LHCN-M2 (cell line): ENCODE data around the gene RFX2. TPM values are rescaled to one million over a fixed set of nuclear protein-coding genes. Genes with fewer than 3 reads are reported as not detected.
"Not testable (repeated sequence)": the region's sequence is repeated elsewhere in the genome, so short reads cannot be mapped to it uniquely, and the experiment has no call there.

Source experiments
- DNase-seq: peaks from one replicate; pipeline ENCODE4 v3.0.0-alpha.2; 2012; ENCODE audit warnings: low read depth
- polyA plus RNA-seq: library from polyadenylated mRNA; unstranded; fragments of >200 nt; gene quantifications from one replicate; pipeline ENCODE4 v1.2.1, GENCODE V29; 2012; ENCODE audit warnings: missing spikeins
- total RNA-seq: library from RNA; depleted of rRNA; stranded (reverse); fragments of >200 nt; gene quantifications from 2 replicates; pipeline ENCODE4 v1.2.3, GENCODE V29; 2014; rRNA removed

The RFX2 gene
- 4.1 and 5.7 TPM in 2 replicates for total RNA-seq
- polyA plus RNA-seq, result 4.9 TPM

DNA sequence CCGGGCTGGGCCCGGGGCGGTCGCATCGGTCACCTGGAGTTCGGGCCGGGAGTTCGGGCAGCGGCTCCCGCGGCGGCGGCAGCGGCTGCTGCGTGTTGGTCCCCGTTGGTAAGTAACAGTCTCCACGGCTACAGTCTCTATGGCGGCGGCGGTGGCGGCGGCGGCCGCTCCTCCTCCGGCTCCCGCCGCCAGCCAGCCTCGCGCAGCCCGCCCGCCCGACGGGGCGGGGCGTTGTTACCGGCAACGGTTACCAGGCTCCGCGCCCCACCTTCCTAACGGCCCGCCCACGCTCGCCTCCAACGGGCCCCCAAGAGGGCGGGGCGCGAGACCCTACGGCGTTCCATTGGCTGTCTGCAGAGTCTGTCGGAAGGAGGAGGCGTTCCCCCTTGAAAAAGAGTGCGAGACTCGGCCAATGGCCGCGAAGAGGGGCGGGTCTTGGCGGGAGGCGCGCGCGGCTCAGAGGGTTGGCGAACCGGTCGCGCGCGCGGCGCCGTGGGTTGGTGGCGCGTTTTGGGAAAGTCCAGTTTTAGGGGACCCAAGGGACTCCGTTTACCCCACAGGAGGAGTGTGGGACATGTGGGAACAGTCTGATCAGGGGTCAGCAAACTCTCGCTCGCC is at the start of gene RFX2:
Gene RFX2 (minus strand): TSS at position 141 of the 618 bp plus-strand sequence. CDS start 63,004 bp downstream, outside the sequence.
- DNase-seq, result peak; percentile 98

DNA sequence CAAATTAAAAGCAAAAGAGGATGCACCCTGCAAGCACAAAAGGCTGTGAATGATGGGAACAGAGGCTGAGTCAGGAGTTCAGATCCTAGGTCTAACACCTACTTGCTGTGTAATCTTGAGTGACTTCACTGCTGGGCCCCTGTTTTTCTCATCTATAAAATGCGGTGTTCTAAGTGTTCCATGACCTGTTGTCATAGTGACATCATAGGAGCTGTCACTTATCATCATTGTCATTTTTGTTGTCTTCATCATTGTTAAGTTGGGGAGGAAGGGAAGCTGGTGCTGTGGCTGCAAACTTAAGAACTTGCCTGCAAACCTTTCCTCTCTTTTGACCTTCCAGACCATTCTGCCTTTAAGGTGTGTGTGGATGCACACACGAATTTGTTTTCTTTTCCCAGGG is 45.7 kb upstream of the RFX2 start:
- no peak for DNase-seq

DNA sequence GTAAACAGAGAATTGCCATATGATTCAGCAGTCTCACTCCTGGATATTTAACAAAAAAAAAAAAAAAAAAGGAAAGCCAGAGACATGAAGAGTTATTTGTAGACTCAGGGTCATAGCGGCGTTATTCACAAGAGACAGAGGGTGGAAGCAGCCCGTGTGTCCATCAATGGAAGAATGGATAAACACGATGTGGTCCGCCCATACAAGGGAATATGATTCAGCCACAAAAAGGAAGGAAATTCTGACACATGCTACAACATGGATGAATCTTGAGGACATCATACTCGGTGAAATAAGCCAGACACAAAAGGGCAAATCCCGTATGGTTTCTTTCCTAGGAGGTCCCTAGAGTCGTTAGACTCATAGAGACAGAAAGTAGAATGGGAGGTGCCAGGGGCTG is 40.0 kb upstream of the RFX2 start:
- DNase-seq, result no peak

DNA sequence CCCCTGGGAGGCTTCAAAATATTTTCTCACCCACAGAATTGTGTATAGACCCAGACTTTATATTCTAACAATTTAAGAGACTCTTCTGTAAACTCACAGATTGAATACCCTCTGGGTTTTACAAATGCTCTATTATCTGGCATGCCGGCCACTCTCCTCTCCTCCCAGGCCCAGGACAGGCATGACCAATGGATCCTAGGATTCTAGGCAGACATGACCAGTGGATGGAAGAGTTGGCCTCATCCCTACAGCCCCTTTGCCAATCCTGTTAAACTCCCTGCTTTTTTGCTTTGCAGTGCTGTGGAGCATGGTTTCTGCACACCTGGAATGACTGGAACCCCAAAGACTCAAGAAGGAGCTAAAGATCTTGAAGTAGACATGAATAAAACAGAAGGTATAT is 30.9 kb upstream of the RFX2 start:
- DNase-seq, result no peak

DNA sequence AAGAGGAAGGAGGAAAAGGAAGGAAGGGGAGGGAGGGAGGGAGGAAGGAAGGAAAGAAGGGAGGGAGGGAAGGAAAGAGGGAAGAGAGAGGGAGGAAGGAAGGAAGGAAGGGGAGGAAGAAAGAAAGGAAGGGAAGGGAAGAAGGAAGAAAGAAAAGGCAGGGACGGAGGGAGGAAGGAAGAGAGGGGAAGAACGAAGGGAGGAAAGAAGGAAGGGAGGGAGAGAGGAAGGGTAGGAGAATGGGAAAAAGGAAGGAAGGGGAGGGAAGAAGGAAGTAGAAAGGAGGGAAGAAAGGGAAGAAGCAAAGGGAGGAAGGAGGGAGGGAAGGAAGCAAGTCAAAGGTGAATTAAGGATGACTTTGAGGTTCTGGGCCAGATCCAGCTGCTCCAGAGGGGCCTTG is 28.2 kb upstream of the RFX2 start:
- no peak for DNase-seq

DNA sequence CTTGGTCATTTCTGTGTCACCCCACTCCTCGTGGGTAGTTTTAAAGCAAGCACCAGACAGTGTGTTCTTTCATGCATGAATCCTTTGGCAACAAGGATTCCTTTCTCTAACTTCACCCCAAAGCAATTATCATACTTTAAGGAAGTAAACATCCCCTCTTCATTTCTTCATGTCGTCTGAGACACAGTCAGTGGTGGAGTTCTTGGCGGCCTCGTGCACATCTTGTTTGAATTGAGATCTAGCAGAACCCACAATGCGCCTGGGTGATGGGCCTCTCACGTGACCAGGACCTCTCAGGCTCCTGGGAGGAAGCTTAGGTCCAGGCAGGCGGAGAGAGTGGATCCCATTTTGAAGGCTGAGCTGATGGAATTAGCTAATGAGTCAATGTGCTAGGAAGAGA is 27.8 kb upstream of the RFX2 start:
- DNase-seq, result no peak

DNA sequence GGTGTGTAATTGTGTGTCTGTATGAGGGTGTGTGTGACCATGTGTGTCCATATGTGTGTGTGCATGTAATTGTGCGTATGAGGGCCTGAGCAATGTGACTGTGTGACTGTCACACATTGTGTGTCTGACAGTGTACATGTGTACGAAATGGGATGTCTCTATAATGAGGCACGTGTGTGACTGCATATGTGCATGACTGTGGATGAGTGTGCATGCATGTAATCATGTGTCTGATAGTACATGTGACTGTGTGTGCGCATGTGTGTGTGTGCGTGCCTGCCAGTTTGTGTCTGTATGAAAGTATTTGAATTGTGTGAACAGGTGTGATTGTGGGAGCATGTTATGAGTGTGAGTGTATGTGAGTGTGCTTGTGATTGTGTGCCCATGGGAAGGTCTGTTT is 22.9 kb upstream of the RFX2 start:
- no peak for DNase-seq

DNA sequence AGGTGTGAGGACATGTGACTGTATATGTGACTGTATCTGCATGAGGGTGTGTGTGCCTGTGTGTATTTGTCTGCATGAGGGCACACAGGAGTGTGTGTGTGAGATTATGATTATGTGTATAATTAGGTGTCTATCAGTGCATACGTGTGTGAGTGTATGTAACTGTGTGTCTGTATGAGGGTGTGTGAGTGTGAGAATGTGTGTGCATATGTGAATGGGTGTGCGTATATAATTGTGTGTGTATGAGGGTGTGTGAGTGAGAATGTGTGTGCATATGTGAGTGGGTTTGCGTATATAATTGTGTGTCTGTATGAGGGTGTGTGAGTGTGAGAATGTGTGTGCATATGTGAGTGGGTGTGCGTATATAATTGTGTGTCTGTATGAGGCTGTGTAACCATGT is 22.2 kb upstream of the RFX2 start:
- DNase-seq, result no peak

DNA sequence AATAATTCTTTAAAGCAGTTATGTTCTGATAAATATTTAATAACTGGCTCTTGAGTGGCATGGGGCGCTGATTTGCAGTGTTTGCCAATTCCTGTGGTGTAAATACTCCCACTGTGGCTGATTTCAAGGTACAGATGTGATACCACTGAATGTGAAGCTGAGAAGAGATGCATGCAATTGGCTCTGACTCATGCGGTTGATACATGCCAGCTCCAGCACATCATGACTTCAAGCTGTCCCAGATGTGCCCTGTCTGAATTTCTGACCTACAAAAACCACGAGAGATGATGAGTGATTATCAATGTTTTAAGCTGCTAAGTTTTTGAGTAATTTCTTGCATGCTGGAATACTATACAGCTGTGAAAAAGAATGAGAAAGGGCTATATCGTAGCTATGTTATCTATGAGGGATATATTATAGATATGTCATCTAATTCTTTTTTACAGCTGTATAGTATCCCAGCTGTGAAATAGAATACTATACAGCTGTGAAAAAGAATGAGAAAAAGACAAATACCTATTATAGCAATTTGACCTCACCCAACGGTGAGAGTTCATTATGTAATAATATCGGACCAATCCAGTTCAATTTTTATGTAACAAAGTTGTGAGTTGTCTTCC is 17.5 kb upstream of the RFX2 start:
- DNase-seq, result peak; percentile 19

DNA sequence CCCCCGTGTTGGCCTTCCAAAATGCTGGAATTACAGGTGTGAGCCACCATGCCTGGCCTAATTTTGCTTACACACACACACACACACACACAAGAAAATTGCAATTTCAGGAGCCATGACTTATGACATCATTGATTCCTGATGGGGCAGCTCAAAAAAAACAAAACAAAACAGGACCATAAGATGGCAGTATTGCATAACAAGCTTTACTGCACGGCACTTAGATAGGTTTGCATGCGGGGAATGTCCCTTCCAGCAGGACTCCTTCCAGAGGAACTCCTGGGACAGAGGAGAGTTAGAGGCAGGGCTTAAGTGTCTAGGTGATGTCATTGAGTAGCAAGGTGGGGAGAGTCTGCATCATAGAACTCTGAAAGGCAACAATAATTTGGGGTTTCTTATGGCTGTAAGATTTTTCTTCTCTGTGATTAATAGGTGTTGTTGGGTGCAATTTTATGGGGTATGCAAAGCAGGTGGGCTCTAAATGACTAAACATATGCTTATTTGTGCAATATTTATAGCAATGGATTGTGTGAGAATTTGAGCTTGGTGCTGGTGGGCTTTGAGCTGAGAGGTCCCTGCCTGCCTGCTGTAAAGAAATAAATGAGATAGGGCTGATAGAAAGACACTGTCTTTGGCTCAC is 16.2 kb upstream of the RFX2 start:
- peak; percentile 63 for DNase-seq

DNA sequence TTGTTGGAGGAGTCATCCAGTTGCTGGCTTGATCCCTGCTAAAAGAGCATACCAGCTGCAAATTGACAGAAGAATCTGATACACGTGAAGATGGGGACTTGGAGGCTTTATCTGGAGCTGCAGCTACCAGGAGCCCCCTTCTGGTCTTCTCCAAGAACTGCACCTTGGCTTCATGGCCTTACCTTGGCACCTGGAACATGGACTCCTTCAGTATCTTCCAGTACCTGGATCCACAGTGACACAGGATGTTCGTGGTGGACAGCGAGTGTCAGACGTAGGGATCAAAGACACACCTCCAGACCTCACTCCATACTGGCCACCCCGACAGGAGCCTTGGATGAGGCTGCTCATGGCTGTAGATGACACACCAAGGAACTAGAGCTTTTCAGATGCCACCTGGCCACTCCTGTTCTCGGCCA is 15.3 kb upstream of the RFX2 start:
- peak; percentile 78 for DNase-seq

DNA sequence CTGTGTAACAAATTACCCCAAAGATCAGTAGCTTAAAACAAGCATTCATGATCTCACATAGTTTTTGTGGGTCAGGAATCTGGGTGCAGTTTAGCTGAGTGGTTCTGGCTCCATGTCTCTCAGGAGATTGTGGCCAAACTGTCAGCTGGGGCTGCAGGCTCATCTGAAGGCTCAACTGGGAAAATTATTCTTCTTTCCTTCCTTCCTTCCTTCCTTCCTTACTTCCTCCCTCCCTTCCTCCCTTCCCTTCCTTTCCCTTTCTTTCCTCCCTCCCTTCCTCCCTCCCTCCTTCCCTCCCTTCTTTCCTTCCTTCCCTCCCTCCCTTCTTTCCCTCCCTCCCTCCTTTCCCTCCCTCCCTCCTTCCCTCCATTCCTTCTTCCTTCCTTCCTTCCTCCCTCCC is 8.7 kb upstream of the RFX2 start:
- DNase-seq, result no peak

DNA sequence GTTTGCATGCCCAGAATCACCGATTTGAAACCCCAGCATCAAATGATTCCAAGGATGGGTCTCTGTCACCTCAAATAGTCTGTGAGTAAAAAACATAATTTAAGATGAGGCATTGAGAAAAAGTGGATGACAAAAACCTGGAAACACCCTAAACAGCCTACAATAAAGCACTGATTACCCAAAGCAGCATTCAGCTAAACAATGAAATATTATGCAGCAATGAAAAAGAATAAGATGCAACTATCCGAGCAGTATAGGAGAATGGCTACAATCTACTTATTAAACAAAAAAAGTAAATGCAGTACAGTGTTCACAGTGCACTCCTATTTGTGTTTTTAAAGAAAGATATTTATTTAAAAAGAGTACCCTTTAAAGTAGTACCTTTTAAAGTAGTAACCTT is 7.7 kb upstream of the RFX2 start:
- DNase-seq, result no peak

DNA sequence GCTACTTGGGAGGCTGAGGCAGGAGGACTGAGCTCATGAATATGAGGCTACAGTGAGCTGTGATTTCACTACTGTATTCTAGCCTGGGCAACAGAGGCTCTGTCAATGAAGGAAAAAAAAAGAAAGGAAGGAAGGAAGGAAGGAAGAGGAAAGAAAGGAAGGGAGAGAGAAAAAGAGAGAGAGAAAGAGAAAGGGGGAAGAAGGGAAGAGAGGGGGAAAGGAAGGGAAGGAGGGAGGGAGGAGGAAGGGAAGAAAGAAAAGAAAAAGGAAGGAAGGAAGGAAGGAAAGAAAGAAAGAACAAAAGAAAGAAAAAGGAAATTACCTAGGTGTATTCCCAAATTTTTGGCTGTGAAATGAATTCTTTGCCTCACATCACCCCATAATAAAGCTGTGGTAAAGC is 7.2 kb upstream of the RFX2 start:
- no peak for DNase-seq

DNA sequence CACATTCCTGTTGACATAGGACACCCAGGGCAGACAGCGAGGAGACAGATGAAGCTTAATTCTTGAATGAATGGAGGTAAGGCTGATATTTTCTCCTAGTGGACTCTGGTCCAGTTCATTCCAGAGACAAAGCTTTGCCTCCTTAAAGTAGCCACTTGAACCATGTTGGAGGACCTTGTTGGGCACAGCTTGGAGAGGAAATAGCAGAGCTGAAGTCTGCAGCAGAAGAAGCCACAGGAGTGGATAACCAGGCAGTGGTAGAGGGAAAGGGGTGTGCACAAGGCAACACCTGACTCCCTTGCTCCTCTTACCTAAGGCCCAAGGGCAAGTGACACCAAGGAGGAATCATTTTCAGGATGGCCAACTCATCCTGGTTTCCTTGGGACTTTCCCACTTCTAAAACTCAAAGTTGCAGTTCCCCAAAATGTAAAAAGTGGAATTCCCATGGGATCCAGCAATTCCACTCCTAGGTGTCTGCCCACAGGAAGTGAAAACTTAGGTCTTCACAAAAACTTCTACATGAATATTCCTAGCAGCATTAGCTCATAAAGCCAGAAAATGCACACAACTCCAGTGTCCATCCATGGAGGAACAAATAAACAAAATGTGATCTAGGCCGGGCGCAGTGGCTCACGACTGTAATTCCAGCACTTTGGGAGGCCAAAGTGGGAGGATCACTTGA is 6.6 kb upstream of the RFX2 start:
- no peak for DNase-seq

DNA sequence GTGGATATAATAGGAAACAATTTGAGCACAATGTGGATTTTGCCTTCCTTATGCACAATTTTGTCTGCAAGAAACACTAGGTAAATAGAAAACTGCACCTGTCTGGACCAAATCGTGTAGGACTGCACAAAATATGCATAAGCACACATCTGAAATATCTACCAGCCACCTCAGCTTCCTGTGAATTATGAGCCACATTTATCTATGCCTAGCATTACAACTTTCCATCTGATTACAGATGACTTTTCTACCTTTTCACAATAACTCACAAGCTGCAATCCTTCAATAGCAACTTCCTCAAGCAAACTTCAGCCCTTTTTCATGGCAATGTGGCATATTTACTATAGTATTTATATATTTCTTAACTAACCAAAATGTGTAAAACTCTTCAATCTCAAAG is 5.7 kb upstream of the RFX2 start:
- no peak for DNase-seq

DNA sequence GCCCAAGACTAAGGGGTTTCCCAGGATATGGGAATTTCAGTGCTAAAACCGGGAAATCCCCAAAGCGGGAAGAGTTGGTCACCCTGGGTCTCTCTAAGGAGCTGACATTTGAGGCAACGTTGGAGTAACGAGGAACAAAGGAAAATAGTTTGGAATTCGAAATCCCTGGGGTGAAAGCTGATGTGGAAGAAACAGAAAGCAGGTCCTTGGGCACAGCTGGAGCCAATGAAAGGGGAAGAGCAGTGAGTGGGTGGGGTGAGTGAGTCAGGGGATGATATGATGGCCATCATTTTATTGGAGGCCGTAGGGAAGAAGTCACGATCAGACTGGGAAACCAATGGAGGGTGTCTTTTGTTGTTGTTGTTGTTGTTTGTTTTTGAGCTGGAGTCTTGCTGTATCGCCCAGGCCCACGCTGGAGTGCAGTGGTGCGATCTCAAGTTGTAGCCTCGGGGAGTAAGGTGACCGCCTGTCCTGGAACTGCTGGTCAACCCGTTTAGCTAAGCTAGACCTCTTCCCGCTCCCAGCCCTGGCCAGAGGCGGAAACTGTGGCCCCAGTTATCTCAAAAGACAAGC is 3.4 kb upstream of the RFX2 start:
- no peak for DNase-seq

DNA sequence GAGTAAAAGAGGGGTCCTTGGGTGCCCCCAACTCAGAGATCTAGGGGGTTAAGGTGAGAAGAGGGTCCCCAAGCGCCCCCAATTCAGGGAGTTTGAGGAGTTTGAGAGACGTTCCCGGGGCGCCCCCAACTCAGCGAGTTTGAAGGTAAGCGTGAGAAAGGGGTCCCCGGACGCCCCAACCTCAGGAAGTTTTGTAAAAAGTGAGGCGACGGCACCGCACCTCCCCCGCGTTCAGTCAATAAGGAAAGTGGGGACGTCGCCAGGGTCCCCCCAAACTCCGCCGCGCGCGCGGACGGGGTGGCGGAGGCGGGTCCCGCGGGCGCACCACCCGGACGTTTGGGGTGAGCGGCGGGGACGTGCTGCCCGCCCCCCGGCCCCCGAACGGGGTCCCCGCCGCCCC is 353 bp downstream of the RFX2 start:
- DNase-seq, result no peak

DNA sequence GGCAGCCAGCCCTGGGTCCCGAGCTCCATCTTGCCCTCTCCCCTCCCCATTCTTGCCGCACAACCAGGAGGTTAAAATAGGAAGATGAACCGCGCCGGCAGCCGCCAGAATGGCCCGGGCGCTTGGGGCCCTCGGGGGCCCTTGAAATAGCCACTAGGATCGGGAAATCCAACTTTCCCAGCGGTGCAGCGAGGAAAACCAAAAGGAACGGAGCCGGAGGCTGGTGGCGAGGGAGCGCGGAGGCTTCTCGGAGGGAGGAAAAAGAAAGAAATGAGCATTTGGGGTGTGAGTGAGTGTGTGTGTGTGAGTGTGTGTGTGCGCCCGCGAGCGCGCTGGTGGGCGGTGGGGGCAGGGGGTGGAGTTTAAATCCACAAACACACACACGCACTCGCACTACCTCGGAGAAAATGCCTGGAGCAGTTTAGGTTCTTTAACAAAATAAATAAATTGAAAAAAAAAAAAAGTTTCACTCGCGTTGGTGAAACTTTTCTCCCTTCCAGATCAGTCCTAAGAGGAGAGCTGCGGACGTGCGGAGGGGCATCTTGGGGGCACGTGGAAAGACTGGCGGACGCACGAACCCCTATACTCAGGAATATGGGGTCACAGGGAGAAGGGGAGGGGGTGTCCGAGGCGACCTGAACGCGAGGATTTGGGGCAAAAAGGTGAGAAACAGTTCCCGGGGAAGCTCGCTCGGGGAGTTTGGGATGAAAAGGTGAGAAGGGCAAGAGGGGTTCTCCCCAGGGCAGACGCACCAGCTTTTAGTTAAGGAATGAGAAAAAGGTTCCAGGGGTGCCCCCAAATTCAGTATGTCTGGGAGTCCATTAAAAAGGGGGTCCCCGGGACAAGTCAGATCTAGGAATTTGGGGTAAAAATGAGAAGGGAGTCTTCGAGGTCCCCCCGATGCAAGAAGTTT is 1.3 kb downstream of the RFX2 start:
- DNase-seq, result peak; percentile 59

DNA sequence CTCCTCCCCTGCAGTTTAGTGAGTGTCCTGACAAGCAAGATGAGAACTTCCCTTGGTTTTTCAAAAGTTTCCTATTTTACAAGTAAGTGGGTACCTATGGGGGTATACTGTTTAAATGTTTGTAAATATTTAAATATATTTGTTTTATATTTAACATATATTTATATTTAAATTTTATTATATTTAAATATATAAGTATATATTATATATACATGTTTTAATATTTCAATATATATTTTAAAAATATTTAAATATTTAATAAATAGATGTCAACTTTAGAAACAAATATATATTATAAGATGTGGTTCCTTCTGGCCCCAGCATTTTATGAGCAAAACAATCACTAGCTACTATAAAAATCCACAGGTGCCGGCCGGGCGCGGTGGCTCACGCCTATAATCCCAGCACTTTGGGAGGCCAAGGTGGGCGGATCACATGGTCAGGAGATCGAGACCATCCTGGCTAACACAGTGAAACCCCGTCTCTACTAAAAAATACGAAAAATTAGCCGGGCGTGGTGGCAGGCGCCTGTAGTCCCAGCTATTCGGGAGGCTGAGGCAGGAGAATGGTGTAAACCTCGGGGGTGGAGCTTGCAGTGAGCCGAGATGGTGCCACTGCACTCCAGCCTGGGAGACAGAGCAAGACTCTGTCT is 3.5 kb downstream of the RFX2 start:
- not testable (repeated sequence) for DNase-seq

DNA sequence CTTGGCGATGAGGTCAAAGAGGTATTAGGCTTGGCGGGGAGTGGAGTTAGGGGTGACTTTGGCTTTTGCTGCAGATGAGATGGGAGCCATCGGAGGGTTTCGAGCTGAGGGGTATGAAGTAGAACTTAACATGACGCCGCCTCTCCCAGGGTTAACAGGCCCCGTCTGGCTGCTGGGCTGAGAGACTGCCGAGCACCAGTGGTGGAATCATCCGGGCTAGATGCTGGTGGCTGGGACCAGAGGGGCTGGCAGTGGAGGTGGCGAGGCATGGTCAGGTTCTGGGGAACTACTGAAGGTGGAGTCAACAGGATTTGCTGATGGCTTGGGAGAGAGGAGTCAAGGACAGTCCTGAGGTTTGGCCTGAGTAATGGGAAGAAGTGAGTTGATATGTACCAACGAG is 4.9 kb downstream of the RFX2 start:
- DNase-seq, result no peak
